ENCODE data around the gene ROR2.
A peak's percentile ranks its signal among the peaks of the same experiment; 100 is the strongest.
"Not testable (repeated sequence)": the region's sequence is repeated elsewhere in the genome, so short reads cannot be mapped to it uniquely, and the experiment has no call there.

The ROR2 gene

GRCh38 chr9:91949946-91950664, at the start of gene ROR2:
Gene ROR2, minus strand, starts transcription at chr9:91950228.
- no peak for DNase-seq (ENCODE audit: low spot score)

- DNase-seq (ENCODE audit: low spot score): no peak
Measured at GRCh38 chr9:91995000-91995655, 45.1 kb upstream of the ROR2 start.

DNA sequence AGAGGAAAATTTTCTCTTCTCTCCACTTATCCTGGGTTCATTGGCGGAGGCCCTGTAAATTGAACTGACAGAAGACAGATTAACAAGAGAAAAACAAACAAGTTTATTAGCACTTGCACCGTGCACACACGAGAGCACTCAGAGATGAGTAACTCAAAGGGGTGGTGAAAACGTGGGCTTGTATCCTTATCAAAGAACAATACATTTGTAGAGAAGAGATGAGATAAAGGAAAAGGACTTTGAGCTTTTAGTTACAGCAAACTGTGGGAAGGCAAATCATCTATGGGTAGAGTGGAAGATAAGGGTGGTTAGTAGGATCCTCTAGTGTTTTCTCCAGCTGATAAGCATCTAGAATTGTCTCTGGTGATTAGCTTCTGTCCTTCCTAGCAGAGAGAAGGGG, 44.4 kb upstream of the ROR2 start:
- no peak for DNase-seq (ENCODE audit: low spot score)

DNA sequence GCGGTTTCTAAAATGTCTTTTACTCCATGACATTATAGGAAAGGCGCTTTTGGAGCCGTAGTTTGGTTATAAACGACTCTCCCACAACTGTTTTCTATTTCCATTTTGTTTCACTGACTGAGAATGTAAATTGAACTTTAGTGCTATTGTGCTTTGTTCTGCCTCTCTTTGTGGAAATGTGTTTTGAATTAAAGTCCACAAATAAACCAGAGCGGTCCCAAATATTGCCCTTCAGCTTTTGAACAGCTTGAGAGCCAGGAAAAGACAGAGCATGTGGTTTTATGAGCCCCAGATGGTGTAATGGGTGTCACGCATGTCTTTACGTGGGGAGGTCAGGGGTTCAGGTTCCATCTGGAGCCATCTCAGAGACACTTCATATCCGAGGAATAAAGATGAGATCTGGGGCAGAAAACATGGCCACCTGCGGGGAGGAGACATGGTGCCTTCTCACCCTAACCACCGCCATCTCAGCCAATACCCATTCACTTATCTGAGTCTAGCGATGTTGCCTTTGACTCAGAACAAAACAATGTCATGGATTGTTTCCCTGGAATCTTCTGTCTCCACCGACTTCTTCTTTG, 42.5 kb upstream of the ROR2 start:
- DNase-seq (ENCODE audit: low spot score): no peak

GRCh38 chr9:91991721-91992341, 41.8 kb upstream of the ROR2 start:
- no peak for DNase-seq (ENCODE audit: low spot score)

- DNase-seq (ENCODE audit: low spot score): no peak
Measured at GRCh38 chr9:91986248-91986647, 36.2 kb upstream of the ROR2 start.

DNA sequence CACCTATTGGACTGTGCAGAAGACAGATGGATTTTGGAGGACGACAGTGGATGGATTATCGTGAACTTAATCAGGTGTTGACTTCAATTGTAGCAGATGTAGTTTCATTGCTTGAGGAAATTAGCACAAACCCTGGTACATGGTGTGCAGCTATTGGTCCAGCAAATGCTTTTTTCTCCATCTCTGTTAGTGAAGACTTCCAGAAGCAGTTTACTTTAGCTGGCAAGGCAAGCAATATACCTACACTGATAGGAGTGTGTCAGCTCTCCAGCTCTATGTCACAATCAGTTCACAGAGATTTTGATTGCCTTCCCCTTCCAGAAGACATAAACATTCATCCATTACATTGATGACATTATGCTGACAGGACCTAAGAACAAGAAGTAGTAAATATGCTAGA, 35.7 kb upstream of the ROR2 start:
- no peak for DNase-seq (ENCODE audit: low spot score)

DNA sequence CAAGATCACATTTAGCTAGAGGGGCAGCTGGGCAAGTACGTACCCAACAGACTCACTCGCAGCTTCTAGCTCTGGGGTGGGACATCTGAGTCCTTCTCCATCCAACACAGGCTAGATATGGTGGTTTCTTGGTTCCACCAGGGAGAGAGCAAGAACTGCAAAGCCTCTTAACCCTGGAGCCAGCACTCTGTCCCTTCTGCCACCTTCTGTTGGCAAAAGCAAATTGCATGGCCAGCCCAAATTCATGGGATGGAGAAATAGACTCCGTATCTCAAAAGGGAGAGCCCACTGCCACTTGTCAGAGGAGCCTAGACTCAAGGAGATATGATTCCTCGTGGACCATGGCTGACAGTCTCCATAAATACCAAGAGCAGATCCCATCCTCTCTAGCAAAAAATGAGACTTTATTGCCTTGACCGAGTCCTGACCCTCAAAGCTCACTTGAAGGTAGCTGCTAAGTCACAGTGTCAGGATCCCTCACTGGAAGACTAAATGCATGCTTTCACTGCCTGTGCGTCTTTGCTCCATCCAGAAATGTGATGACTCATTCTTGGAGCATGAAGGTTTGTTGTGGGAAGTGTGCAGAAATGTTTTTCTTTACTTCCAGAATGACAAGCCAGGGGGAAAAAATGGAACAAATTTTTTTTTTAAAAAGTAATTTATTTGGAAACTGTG, 28.8 kb upstream of the ROR2 start:
- peak; percentile 15 for DNase-seq (ENCODE audit: low spot score)

GRCh38 chr9:91975254-91975653, 25.2 kb upstream of the ROR2 start:
- not testable (repeated sequence) for DNase-seq (ENCODE audit: low spot score)

DNA sequence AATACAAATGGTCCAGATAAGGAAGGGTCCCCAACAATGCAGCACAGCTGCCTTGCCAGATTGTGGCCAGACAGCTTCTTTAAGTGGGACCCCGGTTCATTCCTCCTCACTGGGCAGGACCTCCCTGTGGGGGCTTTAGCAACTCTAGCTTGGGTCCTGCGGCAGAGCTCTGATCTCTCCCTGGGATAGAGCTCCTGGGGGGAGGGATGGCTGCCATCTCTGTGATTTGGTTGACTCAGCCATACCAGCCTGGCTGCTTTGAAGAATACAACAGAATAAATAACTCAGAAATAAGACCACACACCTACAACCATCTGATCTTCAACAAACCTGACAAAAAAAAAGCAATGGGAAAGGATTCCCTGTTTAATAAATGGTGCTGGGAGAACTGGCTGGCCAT, 22.7 kb upstream of the ROR2 start:
- no peak for DNase-seq (ENCODE audit: low spot score)

DNA sequence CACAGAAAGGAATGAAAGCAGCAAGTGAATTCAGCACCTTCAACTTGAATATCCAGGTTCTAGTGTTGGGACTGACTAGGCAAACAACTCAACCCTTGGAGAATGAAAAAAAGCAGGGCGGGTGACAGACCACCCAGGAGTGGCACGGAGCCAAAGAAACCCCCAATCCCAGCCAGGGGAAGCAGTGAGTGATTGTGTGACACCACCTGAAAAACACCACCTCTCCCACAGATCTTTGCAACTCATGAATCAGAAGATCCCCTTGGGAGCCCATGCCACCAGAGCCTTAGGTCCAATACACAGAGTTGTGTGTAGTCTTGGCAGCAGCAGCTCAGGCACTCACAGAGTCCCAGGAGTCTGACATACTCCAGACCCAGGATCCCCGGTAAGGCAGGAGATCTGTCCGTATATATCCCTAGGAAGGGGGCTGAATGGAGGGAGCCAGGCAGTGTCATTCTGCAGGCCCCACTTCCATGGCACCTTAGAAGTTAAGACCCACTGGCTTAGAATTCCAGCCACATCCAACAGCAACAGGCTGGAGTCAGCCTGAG, 22.1 kb upstream of the ROR2 start:
- no peak for DNase-seq (ENCODE audit: low spot score)

- DNase-seq (ENCODE audit: low spot score): no peak
Measured at GRCh38 chr9:91967259-91967658, 17.2 kb upstream of the ROR2 start.

GRCh38 chr9:91966503-91966902, 16.5 kb upstream of the ROR2 start:
- DNase-seq (ENCODE audit: low spot score): no peak

GRCh38 chr9:91963711-91964240, 13.7 kb upstream of the ROR2 start:
- no peak for DNase-seq (ENCODE audit: low spot score)

DNA sequence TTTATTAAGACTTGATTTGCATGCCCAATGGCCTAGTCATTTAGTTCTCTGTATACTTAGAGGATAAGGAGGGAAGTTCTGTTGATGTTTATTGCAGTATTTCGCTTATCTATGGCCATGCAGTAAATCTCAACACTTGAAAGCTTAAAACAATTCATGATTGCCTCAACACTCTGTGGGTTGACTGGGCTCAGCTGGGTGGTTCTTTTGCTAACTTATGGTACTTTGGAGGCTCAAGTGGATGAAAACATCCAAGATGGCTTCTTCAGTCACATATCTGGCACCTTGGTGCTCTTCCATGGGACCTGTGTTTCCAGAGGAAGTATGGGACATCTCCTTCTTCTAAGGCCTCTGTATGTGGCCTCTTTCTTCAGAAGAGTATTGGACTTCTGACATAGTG, 10.3 kb upstream of the ROR2 start:
- DNase-seq (ENCODE audit: low spot score): no peak

GRCh38 chr9:91958174-91958573, 8.1 kb upstream of the ROR2 start:
- no peak for DNase-seq (ENCODE audit: low spot score)

GRCh38 chr9:91954841-91955471, 4.9 kb upstream of the ROR2 start:
- peak; percentile 44 for DNase-seq (ENCODE audit: low spot score)

GRCh38 chr9:91953718-91954117, 3.7 kb upstream of the ROR2 start:
- DNase-seq (ENCODE audit: low spot score): no peak

DNA sequence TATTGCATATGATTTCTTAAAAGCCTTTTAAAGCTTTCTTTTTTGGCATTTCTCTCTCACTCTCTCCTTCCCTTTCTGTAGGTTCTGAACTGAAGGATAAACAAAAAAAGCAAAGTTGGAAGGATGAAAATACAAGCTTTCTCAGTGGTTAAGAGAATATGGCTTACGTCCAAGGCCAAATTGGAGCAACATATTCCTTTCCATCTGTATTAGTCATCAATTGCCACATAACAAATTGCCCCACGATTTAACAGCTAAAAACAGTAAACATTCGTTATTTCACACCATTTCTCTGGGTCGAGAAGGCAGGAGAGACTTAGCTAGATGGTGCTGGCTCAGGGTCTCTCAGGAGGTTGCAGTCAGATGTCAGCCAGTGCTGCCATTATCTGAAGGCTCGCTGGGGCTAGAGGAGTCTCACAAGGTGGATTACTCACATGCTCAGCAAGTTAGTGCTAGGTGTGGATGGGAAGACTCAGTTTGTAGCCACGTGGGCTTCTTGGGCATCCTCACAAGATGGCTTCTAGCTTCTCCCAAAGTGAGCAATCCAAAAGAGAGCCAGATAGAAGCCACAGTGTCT, 2.0 kb upstream of the ROR2 start:
- DNase-seq (ENCODE audit: low spot score): no peak

GRCh38 chr9:91949392-91949945, 559 bp downstream of the ROR2 start:
- no peak for DNase-seq (ENCODE audit: low spot score)
